COLO668 (cell line): ENCODE measurements around the gene GADD45GIP1.
A peak's percentile ranks its signal among the peaks of the same experiment; 100 is the strongest.
"Not testable (repeated sequence)": the region's sequence is repeated elsewhere in the genome, so short reads cannot be mapped to it uniquely, and the experiment has no call there.

ENCODE experiments used
- DNase-seq: peaks from one replicate; lab custom pipeline; 2025; ENCODE audit not compliant: unreplicated experiment; lab: John Stamatoyannopoulos, UW

The GADD45GIP1 gene

GRCh38 chr19:12965017-12965811, 8.2 kb upstream of the GADD45GIP1 start:
- peak; percentile 84 for DNase-seq

- DNase-seq, result no peak
These were observed 2.5 kb upstream of the GADD45GIP1 start for GRCh38 chr19:12959481-12959880.

- not testable (repeated sequence) for DNase-seq
These were observed 448 bp upstream of the GADD45GIP1 start for GRCh38 chr19:12957389-12957952.

GRCh38 chr19:12955996-12956395, 1.0 kb downstream of the GADD45GIP1 start:
- no peak for DNase-seq

GRCh38 chr19:12955575-12955974, 1.4 kb downstream of the GADD45GIP1 start:
- DNase-seq, result not testable (repeated sequence)

GRCh38 chr19:12954612-12954962, 2.4 kb downstream of the GADD45GIP1 start:
- DNase-seq, result no peak

- DNase-seq, result no peak
These were observed 3.0 kb downstream of the GADD45GIP1 start for GRCh38 chr19:12953799-12954611.

GRCh38 chr19:12953138-12953798, 3.8 kb downstream of the GADD45GIP1 start:
- DNase-seq, result no peak

GRCh38 chr19:12952488-12953137, 4.4 kb downstream of the GADD45GIP1 start:
- DNase-seq, result no peak

GRCh38 chr19:12952050-12952449, 5.0 kb downstream of the GADD45GIP1 start:
- not testable (repeated sequence) for DNase-seq

- no peak for DNase-seq
These were observed 7.4 kb downstream of the GADD45GIP1 start for GRCh38 chr19:12949363-12950283.

- DNase-seq, result no peak
These were observed 8.2 kb downstream of the GADD45GIP1 start for GRCh38 chr19:12948612-12949362.

GRCh38 chr19:12947702-12948611, 9.1 kb downstream of the GADD45GIP1 start:
- no peak for DNase-seq

- DNase-seq, result peak; percentile 14
These were observed 10.1 kb downstream of the GADD45GIP1 start for GRCh38 chr19:12946731-12947496.

GRCh38 chr19:12946092-12946721, 10.8 kb downstream of the GADD45GIP1 start:
- peak; percentile 88 for DNase-seq

GRCh38 chr19:12945479-12946091, 11.4 kb downstream of the GADD45GIP1 start, which contains the start of gene RAD23A:
RAD23A (plus strand) TSS chr19:12945862; CDS start chr19:12945949, 87 bp downstream.
- DNase-seq, result peak; percentile 99
